Dermis blood vessel endothelial cell (primary cell): ENCODE data around the gene AK9. TPM values are rescaled to one million over a fixed set of nuclear protein-coding genes. Genes with fewer than 3 reads are reported as not detected.

ENCODE experiments used
- total RNA-seq: library from RNA; depleted of rRNA; stranded (reverse); fragments of >200 nt; gene quantifications from 2 replicates; pipeline ENCODE4 v1.2.3, GENCODE V29; 2014

Gene AK9
- total RNA-seq, 1 donor from 2014 or later = 13.1 TPM

Other genes with a start within 250 kb of the AK9 start
- 17.8 and 22.8 TPM in 2 replicates for gene MICAL1, start 235.4 kb downstream of the AK9 start, total RNA-seq
- gene ZBTB24, start 208.0 kb downstream of the AK9 start, total RNA-seq = 6.9 and 7.5 TPM in 2 replicates
- gene FIG4, start 94 bp upstream of the AK9 start, total RNA-seq = 11.6 and 13.6 TPM in 2 replicates